ENCODE data around the gene MTHFD2. TPM values are rescaled to one million over a fixed set of nuclear protein-coding genes. Genes with fewer than 3 reads are reported as not detected.

MTHFD2 gene
- total RNA-seq, 1 donor from 2014 or later = 150 TPM

DNA sequence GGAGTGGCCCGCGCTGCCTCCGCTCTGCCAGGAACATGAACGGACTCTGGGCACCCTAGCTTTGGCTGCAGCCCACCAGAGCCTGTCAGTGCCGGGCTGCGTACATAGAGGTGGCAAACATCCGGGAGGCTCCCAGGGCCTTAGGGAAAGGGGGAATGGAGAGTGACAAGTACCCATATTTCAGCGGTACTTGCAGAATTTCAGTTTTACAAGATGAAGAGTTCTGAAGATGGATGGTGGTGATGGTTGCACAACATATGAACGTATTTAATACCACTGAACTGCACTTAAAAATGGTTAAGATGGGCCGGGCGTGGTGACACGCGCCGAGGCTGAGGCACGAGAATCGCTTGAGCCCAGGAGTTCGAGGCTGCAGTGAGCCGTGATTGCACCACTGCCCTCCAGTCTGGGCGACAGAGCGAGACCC, 873 bp downstream of the MTHFD2 start:
- Mint-ChIP-seq H3K36me3 (ENCODE audit: low read depth) (peaks cover 41% of the 10 kb centered on the region), H3K9me3 (no peaks in the 10 kb centered on the region), H3K4me1 (peaks cover 35% of the 10 kb centered on the region), H3K27me3 (no peaks in the 10 kb centered on the region), H3K4me3 (peak overlapping the region; percentile 99), H3K27ac (peak overlapping the region; percentile 100)
- no peak for TF ChIP-seq CTCF (IDR thresholded peaks at IDR 0.05)
- ATAC-seq (ENCODE audit: low read depth) (no peak), DNase-seq (no peak)
- CTCF ChIA-PET = interaction anchor here (0.6 to 4.7 kb wide), 12 partner anchors 11 to 375 kb away, joined by 3 to 45 read pairs (median 4); partner anchors contain the start of genes BOLA3 and MOB1A
- intact Hi-C loops (cut with micrococcal nuclease) = loop anchor here (1.0 to 5.0 kb wide), 7 partner anchors 21 to 333 kb away; partner anchors contain the start of genes BOLA3, C2orf81, DGUOK and MOB1A
- POLR2A ChIA-PET = interaction anchor here (0.6 to 16.6 kb wide), 21 partner anchors 9 to 636 kb away, joined by 3 to 723 read pairs (median 5); partner anchors contain the start of genes BOLA3, MOB1A, STAMBP and TPRKB

DNA sequence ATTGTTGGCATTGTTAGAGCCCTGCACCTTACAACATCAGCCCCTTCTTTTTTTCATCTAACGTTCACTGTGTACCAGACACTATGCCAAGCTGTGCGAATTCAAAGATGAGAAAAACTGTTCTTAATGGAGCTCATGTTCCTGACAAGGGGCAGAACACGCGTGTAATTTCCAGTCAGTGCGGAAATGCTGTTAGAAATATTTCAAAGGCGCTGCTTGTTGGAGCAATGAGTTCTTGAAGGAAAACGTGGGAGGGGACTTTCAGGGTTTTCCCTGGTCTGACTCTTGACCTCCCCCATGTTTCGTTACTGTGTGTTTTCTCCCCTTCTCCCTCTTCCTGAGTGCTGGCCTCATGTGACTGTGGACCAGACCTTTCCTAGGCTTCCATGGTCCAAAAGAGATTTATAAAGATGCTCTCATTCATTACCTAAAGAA, 1.5 kb downstream of the MTHFD2 start:
- intact Hi-C loops (cut with micrococcal nuclease) = loop anchor here (1.0 to 5.0 kb wide), 7 partner anchors 22 to 332 kb away; partner anchors contain the start of genes BOLA3, C2orf81, DGUOK and MOB1A
- Mint-ChIP-seq H3K9me3 (no peaks in the 10 kb centered on the region), H3K4me3 (peak overlapping the region; percentile 99), H3K27me3 (no peaks in the 10 kb centered on the region), H3K36me3 (ENCODE audit: low read depth) (peaks cover 47% of the 10 kb centered on the region), H3K27ac (peak overlapping the region; percentile 100), H3K4me1 (peaks cover 40% of the 10 kb centered on the region)
- CTCF ChIA-PET = interaction anchor here (0.7 to 4.7 kb wide), 6 partner anchors 21 to 62 kb away, joined by 3 to 45 read pairs (median 4); partner anchors contain the start of genes BOLA3 and MOB1A
- POLR2A ChIA-PET = interaction anchor here (0.6 to 16.6 kb wide), 20 partner anchors 9 to 463 kb away, joined by 3 to 723 read pairs (median 7); partner anchors contain the start of genes BOLA3, MOB1A, STAMBP and TPRKB
- ATAC-seq (ENCODE audit: low read depth) (no peak), DNase-seq (no peak)
- no peak for TF ChIP-seq CTCF (IDR thresholded peaks at IDR 0.05)

DNA sequence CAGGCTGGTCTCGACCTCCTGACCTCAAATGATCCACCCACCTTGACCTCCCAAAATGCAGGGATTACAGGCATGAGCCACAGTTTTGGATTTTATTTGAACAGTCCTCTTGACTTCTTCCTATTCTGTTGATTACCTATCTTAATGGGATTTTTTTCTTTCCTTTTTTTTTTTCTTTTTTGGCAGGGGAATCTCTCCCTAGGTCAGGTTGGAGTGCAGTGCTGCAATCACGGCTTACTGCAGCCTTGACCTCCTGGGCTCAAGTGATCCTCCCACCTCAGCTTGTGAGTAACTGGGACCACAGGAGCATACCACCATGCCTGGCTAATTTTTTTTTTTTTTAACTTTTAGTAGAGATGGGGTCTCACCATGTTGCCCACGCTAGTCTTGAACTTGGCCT, 2.8 kb downstream of the MTHFD2 start:
- DNase-seq = no peak
- ChIA-PET CTCF (interaction anchor here (1.9 kb wide), 1 partner anchor 52 kb away, joined by 5 read pairs; no protein-coding TSS in a partner anchor), POLR2A (interaction anchor here (0.7 to 16.6 kb wide), 4 partner anchors 15 to 51 kb away, joined by 3 to 723 read pairs (median 4); partner anchors contain the start of gene MOB1A)
- Mint-ChIP-seq H3K36me3 (ENCODE audit: low read depth) (peaks cover 59% of the 10 kb centered on the region), H3K27me3 (no peaks in the 10 kb centered on the region), H3K9me3 (no peaks in the 10 kb centered on the region), H3K27ac (no peak overlapping the region), H3K4me3 (peak overlapping the region; percentile 47), H3K4me1 (peaks cover 53% of the 10 kb centered on the region)
- intact Hi-C loops (cut with micrococcal nuclease) = no loop called here
- no peak for TF ChIP-seq CTCF (IDR thresholded peaks at IDR 0.05)
- no peak for ATAC-seq (ENCODE audit: low read depth)

GRCh38 chr2:74201596-74201995, 3.2 kb downstream of the MTHFD2 start:
- POLR2A ChIA-PET = interaction anchor here (0.7 to 16.6 kb wide), 4 partner anchors 25 to 52 kb away, joined by 3 to 723 read pairs (median 4); partner anchors contain the start of gene MOB1A
- H3K9me3 Mint-ChIP-seq = no peaks in the 10 kb centered on the region
- DNase-seq (no peak), ATAC-seq (ENCODE audit: low read depth) (no peak)
- TF ChIP-seq CTCF (IDR thresholded peaks at IDR 0.05) = no peak
- intact Hi-C loops (cut with micrococcal nuclease) = no loop called here
- peaks cover 63% of the 10 kb centered on the region for H3K36me3 Mint-ChIP-seq (ENCODE audit: low read depth)
- H3K4me3 Mint-ChIP-seq = no peak overlapping the region
- H3K4me1 Mint-ChIP-seq = peaks cover 57% of the 10 kb centered on the region
- CTCF ChIA-PET = interaction anchor here (1.9 kb wide), 1 partner anchor 52 kb away, joined by 5 read pairs; no protein-coding TSS in a partner anchor
- no peaks in the 10 kb centered on the region for H3K27me3 Mint-ChIP-seq
- H3K27ac Mint-ChIP-seq = no peak overlapping the region

- Mint-ChIP-seq H3K27me3 (no peaks in the 10 kb centered on the region), H3K9me3 (no peaks in the 10 kb centered on the region), H3K27ac (no peak overlapping the region), H3K4me1 (peaks cover 57% of the 10 kb centered on the region), H3K36me3 (ENCODE audit: low read depth) (peaks cover 82% of the 10 kb centered on the region), H3K4me3 (no peak overlapping the region)
- ChIA-PET POLR2A (interaction anchor here (0.8 to 16.6 kb wide), 6 partner anchors 13 to 48 kb away, joined by 3 to 723 read pairs (median 4); partner anchors contain the start of gene MOB1A), CTCF (interaction anchor here (0.6 to 2.2 kb wide), 2 partner anchors 50 to 57 kb away, joined by 3 to 10 read pairs; partner anchors contain the start of gene BOLA3)
- DNase-seq = no peak
- no peak for ATAC-seq (ENCODE audit: low read depth)
- TF ChIP-seq CTCF (IDR thresholded peaks at IDR 0.05) = no peak
- intact Hi-C loops (cut with micrococcal nuclease) = no loop called here
Observed at GRCh38 chr2:74204436-74204835, 6.0 kb downstream of the MTHFD2 start.
